ENCODE data around the gene ZNF557. TPM values are rescaled to one million over a fixed set of nuclear protein-coding genes. Genes with fewer than 3 reads are reported as not detected.

The ZNF557 gene
- total and polyA plus RNA-seq, 10 of the 15 experiments (the other 5 are each of a cell fraction or from before 2014, with no cell fraction given) = 3.9 to 12.1 (median 9.0) TPM

GRCh38 chr19:7120499-7120898 is 51.0 kb downstream of the ZNF557 start:
- ATAC-seq (no peak), FAIRE-seq (no peak), DNase-seq (ENCODE audit: low read depth, low spot score) (no peak)
- CTCF ChIA-PET = no interaction called here
- Histone ChIP-seq H3K4me1 (ENCODE audit: control insufficient read depth, insufficient read depth, low read length) (no peaks in the 10 kb centered on the region), H3K27ac (ENCODE audit: control insufficient read depth, insufficient read depth) (no peak overlapping the region), H3K36me3 (ENCODE audit: control insufficient read depth in 2 of 2, insufficient read depth in 2 of 2, low read length in 1 of 2) (peaks cover 17 to 27% of the 10 kb centered on the region in 2 experiments), H3K79me2 (ENCODE audit: control insufficient read depth, insufficient read depth, low read length) (no peaks in the 10 kb centered on the region), H3K9ac (ENCODE audit: control insufficient read depth, insufficient read depth, low read length) (no peak overlapping the region), H3K4me2 (ENCODE audit: control insufficient read depth, insufficient read depth) (no peak overlapping the region), H3K27me3 (replicated peaks in 1 of 2; ENCODE audit: control insufficient read depth in 2 of 2, insufficient read depth in 2 of 2, low read length in 1 of 2) (no peaks in the 10 kb centered on the region), H3K4me3 (no peak overlapping the region), H4K20me1 (ENCODE audit: control insufficient read depth, insufficient read depth) (no peaks in the 10 kb centered on the region), H3K9me3 (replicated peaks; ENCODE audit: control insufficient read depth, insufficient read depth, low read length) (no peaks in the 10 kb centered on the region), H2AFZ (ENCODE audit: control insufficient read depth, low read depth, low read length) (no peak overlapping the region)
- no TSS peak for BruUV-seq (replicated peaks)
- POLR2A ChIA-PET = no interaction called here
- in situ Hi-C loops (cut with MboI) (no loop called here), intact Hi-C loops (cut with micrococcal nuclease; ENCODE audit: unreplicated experiment) (no loop called here)
- WGBS (ENCODE audit: insufficient coverage, insufficient replicate concordance, low lambda C conversion rate, missing lambda C conversion rate) = 95% methylated on average over 10 of the region's 10 CpGs
- SMC1A ChIA-PET (ENCODE audit: uncharacterized antibody, unreplicated experiment) = no interaction called here
- RAD21 ChIA-PET (ENCODE audit: unreplicated experiment) = no interaction called here
- TF ChIP-seq ZBTB4 (CRISPR knock-in tag; IDR thresholded peaks at IDR 0.05) (no peak), E2F8 (IDR thresholded peaks at IDR 0.05; ENCODE audit: low read depth, partially characterized antibody) (no peak), HDGF (IDR thresholded peaks at IDR 0.05) (no peak), BCL3 (IDR thresholded peaks at IDR 0.05; ENCODE audit: borderline replicate concordance, insufficient read depth, low read depth, low read length, poor library complexity, severe bottlenecking) (no peak), FOXK2 (IDR thresholded peaks at IDR 0.05) (no peak), E2F4 (IDR thresholded peaks at IDR 0.05; ENCODE audit: low read depth, low read length) (no peak), EZH2 (IDR thresholded peaks at IDR 0.05; ENCODE audit: borderline replicate concordance, control insufficient read depth, low read depth, low read length) (no peak), GATAD2B (conservative IDR thresholded peaks at IDR 0.05; ENCODE audit: low read depth) (no peak), PKNOX1 (IDR thresholded peaks at IDR 0.05) (no peak), ESRRA (IDR thresholded peaks at IDR 0.05; ENCODE audit: low read length) (no peak), MTA3 (IDR thresholded peaks at IDR 0.05; ENCODE audit: borderline replicate concordance, low read length) (no peak), PBX3 (IDR thresholded peaks at IDR 0.05; ENCODE audit: insufficient replicate concordance, low read depth, low read length) (no peak), STAT3 (IDR thresholded peaks at IDR 0.05; ENCODE audit: low read depth, low read length) (no peak), BRCA1 (IDR thresholded peaks at IDR 0.05; ENCODE audit: low read depth, low read length) (no peak)
